HepG2 (cell line): ENCODE measurements around the gene SASS6. TPM values are rescaled to one million over a fixed set of nuclear protein-coding genes. Genes with fewer than 3 reads are reported as not detected.

Source experiments
- ARHGAP35 ChIP-seq: sonication (generic); formaldehyde crosslinking; IDR thresholded peaks from 2 replicates; pipeline ENCODE4 v1.9.0; 2022; ENCODE audit warnings: mild to moderate bottlenecking, inconsistent platforms, moderate library complexity, missing genetic modification reagents, borderline replicate concordance
- FOXA3 ChIP-seq: IDR thresholded peaks from 2 replicates; pipeline ENCODE4 v1.6.1; 2016; ENCODE audit warnings: missing genetic modification reagents, missing compliant biosample characterization
- HIC2 ChIP-seq: sonication (generic); formaldehyde crosslinking; IDR thresholded peaks from 2 replicates; pipeline ENCODE4 v1.9.0; 2022; ENCODE audit warnings: low read depth, missing genetic modification reagents
- PAXIP1 ChIP-seq: sonication (generic); formaldehyde crosslinking; conservative IDR thresholded peaks from 2 replicates; pipeline ENCODE4 v1.4.0; 2020; ENCODE audit warnings: mild to moderate bottlenecking, missing genetic modification reagents, moderate library complexity
- ZNF468 ChIP-seq: sonication (generic); formaldehyde crosslinking; IDR thresholded peaks from 2 replicates; pipeline ENCODE4 v1.8.0; 2022; ENCODE audit warnings: mild to moderate bottlenecking, moderate library complexity, missing genetic modification reagents
- ZNF501 ChIP-seq: sonication (generic); formaldehyde crosslinking; IDR thresholded peaks from 2 replicates; pipeline ENCODE4 v1.5.1; 2020; ENCODE audit warnings: mild to moderate bottlenecking, moderate library complexity, missing genetic modification reagents
- ZNF512 ChIP-seq: sonication (generic); formaldehyde crosslinking; IDR thresholded peaks from 2 replicates; pipeline ENCODE4 v1.4.0; 2020; ENCODE audit warnings: mild to moderate bottlenecking, missing genetic modification reagents
- ZNF572 ChIP-seq: sonication (generic); formaldehyde crosslinking; IDR thresholded peaks from 2 replicates; pipeline ENCODE4 v1.5.1; 2020; ENCODE audit warnings: mild to moderate bottlenecking, missing genetic modification reagents
- ZNF605 ChIP-seq: sonication (generic); formaldehyde crosslinking; IDR thresholded peaks from 2 replicates; pipeline ENCODE4 v1.8.0; 2022; ENCODE audit warnings: mild to moderate bottlenecking, missing genetic modification reagents
- polyA plus RNA-seq, 8 experiments: library from polyadenylated mRNA; depleted of rRNA in 3 of 8; stranded (reverse) in 7 of 8; unstranded in 1 of 8; fragments of >200 nt; fragmentation: Illumina TruSeq in 4 of 8; extraction: Trizol in 4 of 8; gene quantifications; 2 replicates each; pipeline versions ENCODE4 v1.2.1 to v1.2.3, GENCODE V29; 2011 to 2016; ENCODE audit warnings: low read depth in 4 of 8, missing spikeins in 1 of 8, mixed read lengths in 1 of 8; ENCODE audit not compliant: insufficient read depth in 1 of 8
- total RNA-seq, 5 experiments: library from RNA; depleted of rRNA; stranded (reverse); fragments of >200 nt; fragmentation: Illumina TruSeq; extraction: Trizol; gene quantifications; 2 replicates each; pipeline ENCODE4 v1.2.3, GENCODE V29; 2016; ENCODE audit warnings: low read depth in 1 of 5
- TF ChIP-seq, protein P1 (sequence below): sonication (generic); formaldehyde crosslinking; IDR thresholded peaks from 2 replicates; pipeline ENCODE4; 2020; ENCODE audit warnings: missing genetic modification reagents, mild to moderate bottlenecking, borderline replicate concordance
- TF ChIP-seq, protein P2 (sequence below): IDR thresholded peaks from 2 replicates; pipeline ENCODE4 v1.6.1; 2012; ENCODE audit warnings: low read depth, low read length, improper control_type of control experiment
- TF ChIP-seq, protein P3 (sequence below): sonication (generic); formaldehyde crosslinking; IDR thresholded peaks from 2 replicates; pipeline ENCODE4 v1.4.0; 2020; ENCODE audit warnings: missing genetic modification reagents, borderline replicate concordance

SASS6 gene
- total and polyA plus RNA-seq, 2 of the 13 experiments (the other 11 are each of a cell fraction or from before 2014, with no cell fraction given): 2.3 to 10.7 TPM

DNA sequence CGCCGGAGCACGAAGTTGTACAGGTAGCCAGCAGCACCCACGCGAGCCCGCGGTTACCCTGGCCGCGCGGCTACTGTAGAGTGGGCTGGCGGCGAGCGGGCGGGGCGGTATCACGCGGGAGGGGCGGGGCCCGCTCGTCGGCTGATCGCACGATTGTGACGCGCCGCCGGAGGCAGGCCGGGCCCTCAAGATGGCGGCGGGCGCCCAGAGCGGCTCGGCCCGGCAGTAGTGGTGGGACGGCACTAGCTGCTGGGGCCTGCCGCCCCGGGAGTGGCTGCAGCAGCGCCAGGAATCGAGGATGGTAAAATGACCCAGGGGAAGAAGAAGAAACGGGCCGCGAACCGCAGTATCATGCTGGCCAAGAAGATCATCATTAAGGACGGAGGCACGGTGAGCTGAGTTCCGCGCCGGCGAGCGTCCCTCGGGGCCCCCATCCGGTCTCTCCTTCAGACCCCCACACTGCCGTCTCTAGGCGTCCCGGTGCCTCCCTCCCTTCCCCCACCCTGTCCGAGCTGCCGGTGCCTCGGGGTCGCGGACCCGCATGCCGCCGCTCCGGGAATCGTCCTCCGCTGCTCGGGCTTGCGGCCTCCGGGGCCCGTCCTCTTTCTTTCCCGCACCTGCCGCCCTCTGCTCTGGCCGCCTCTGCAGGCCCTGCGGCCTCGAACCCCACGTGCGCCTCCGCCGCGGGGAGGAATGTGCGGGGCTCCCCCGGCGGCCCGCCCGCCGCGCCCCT is 94.6 kb downstream of the SASS6 start (continued):
- TF ChIP-seq ZNF572 (CRISPR knock-in tag): 0 out of 2 replicates have a peak, but pooled peaks have one; percentile 55
- no peak for TF ChIP-seq HIC2 (CRISPR knock-in tag)
- TF ChIP-seq FOXA3 (CRISPR knock-in tag): peak; percentile 40
- TF ChIP-seq, protein P1, sequence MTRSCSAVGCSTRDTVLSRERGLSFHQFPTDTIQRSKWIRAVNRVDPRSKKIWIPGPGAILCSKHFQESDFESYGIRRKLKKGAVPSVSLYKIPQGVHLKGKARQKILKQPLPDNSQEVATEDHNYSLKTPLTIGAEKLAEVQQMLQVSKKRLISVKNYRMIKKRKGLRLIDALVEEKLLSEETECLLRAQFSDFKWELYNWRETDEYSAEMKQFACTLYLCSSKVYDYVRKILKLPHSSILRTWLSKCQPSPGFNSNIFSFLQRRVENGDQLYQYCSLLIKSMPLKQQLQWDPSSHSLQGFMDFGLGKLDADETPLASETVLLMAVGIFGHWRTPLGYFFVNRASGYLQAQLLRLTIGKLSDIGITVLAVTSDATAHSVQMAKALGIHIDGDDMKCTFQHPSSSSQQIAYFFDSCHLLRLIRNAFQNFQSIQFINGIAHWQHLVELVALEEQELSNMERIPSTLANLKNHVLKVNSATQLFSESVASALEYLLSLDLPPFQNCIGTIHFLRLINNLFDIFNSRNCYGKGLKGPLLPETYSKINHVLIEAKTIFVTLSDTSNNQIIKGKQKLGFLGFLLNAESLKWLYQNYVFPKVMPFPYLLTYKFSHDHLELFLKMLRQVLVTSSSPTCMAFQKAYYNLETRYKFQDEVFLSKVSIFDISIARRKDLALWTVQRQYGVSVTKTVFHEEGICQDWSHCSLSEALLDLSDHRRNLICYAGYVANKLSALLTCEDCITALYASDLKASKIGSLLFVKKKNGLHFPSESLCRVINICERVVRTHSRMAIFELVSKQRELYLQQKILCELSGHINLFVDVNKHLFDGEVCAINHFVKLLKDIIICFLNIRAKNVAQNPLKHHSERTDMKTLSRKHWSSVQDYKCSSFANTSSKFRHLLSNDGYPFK (CRISPR knock-in tag): no peak; the same call in 1 of the 2 replicates
- TF ChIP-seq ARHGAP35 (CRISPR knock-in tag): peak; percentile 77; the same call in 1 of the 2 replicates
- TF ChIP-seq, protein P2, sequence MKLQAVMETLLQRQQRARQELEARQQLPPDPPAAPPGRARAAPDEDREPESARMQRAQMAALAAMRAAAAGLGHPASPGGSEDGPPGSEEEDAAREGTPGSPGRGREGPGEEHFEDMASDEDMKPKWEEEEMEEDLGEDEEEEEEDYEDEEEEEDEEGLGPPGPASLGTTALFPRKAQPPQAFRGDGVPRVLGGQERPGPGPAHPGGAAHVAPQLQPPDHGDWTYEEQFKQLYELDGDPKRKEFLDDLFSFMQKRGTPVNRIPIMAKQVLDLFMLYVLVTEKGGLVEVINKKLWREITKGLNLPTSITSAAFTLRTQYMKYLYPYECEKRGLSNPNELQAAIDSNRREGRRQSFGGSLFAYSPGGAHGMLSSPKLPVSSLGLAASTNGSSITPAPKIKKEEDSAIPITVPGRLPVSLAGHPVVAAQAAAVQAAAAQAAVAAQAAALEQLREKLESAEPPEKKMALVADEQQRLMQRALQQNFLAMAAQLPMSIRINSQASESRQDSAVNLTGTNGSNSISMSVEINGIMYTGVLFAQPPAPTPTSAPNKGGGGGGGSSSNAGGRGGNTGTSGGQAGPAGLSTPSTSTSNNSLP: no peak
- TF ChIP-seq ZNF605 (CRISPR knock-in tag): peak; percentile 82
- no peak for TF ChIP-seq ZNF468
- TF ChIP-seq, protein P3, sequence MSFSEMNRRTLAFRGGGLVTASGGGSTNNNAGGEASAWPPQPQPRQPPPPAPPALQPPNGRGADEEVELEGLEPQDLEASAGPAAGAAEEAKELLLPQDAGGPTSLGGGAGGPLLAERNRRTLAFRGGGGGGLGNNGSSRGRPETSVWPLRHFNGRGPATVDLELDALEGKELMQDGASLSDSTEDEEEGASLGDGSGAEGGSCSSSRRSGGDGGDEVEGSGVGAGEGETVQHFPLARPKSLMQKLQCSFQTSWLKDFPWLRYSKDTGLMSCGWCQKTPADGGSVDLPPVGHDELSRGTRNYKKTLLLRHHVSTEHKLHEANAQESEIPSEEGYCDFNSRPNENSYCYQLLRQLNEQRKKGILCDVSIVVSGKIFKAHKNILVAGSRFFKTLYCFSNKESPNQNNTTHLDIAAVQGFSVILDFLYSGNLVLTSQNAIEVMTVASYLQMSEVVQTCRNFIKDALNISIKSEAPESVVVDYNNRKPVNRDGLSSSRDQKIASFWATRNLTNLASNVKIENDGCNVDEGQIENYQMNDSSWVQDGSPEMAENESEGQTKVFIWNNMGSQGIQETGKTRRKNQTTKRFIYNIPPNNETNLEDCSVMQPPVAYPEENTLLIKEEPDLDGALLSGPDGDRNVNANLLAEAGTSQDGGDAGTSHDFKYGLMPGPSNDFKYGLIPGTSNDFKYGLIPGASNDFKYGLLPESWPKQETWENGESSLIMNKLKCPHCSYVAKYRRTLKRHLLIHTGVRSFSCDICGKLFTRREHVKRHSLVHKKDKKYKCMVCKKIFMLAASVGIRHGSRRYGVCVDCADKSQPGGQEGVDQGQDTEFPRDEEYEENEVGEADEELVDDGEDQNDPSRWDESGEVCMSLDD: peak; percentile 74
- no peak for TF ChIP-seq ZNF512 (CRISPR knock-in tag)
- peak; percentile 90 for TF ChIP-seq ZNF501 (CRISPR knock-in tag)
- peak; percentile 24; the same call in 1 of the 2 replicates for TF ChIP-seq PAXIP1 (CRISPR knock-in tag)
